ENCODE data around the gene TBL1X.

DNA sequence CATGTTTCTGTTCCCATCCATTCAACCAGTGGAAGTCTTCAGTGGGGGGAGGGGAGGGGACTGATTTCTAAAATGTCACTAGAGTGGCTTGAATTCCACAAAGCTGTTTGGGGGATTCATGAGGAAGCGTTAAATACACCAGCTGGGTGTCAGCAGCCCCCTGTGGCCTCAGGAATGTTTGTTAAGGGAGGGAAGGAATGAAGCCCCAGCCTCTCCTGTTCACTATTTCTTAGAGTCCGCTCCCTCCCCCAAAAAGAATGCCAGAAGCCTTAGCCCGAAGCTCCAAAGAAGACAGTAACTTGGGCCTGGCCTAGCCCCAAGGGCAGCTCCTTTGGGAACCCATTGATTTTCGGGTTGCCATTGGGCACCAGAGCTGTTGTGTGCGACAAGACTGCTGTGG lies 324.7 kb downstream of the TBL1X start:
- TF ChIP-seq, protein P1, sequence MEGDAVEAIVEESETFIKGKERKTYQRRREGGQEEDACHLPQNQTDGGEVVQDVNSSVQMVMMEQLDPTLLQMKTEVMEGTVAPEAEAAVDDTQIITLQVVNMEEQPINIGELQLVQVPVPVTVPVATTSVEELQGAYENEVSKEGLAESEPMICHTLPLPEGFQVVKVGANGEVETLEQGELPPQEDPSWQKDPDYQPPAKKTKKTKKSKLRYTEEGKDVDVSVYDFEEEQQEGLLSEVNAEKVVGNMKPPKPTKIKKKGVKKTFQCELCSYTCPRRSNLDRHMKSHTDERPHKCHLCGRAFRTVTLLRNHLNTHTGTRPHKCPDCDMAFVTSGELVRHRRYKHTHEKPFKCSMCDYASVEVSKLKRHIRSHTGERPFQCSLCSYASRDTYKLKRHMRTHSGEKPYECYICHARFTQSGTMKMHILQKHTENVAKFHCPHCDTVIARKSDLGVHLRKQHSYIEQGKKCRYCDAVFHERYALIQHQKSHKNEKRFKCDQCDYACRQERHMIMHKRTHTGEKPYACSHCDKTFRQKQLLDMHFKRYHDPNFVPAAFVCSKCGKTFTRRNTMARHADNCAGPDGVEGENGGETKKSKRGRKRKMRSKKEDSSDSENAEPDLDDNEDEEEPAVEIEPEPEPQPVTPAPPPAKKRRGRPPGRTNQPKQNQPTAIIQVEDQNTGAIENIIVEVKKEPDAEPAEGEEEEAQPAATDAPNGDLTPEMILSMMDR (IDR thresholded peaks at IDR 0.05) = no peak
- no peak for TF ChIP-seq POLR2A (IDR thresholded peaks at IDR 0.05)
